ENCODE results near the gene ATP9A.
"Not testable (repeated sequence)": the region's sequence is repeated elsewhere in the genome, so short reads cannot be mapped to it uniquely, and the experiment has no call there.

Gene ATP9A

DNA sequence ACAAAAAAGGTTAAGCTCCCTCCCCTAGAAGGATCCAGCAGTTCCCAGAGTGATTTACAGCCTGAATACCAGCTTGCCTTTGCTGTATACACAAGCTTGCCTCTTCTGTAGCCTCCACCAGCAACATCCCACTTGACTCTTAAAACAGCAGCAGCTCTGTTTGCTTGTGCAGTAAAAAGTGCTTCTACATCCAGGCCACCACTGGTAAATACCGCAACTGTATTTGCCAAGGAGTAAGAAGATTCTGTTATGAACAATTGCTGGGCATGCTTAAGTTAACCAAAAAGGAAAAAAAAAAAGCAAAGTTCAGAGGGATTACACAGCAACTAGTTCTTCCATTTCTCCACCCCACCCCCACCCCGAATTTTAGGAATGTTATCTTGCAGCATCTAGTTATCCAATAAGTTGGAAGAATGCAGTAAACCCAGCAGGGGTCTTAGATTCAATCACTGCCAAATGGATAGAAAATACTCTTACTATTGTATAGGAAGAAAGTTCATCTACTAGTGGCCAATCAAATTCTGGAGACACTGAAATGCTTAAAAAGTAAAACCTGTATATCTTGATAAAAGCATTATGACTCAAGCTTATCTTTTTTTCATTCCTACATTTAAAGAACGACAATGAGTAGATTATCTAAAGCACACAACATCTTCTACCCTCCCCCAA is 29.3 kb upstream of the ATP9A start:
- in situ Hi-C loops (cut with HindIII; ENCODE audit: low sequenced_read_pairs) = no loop called here

DNA sequence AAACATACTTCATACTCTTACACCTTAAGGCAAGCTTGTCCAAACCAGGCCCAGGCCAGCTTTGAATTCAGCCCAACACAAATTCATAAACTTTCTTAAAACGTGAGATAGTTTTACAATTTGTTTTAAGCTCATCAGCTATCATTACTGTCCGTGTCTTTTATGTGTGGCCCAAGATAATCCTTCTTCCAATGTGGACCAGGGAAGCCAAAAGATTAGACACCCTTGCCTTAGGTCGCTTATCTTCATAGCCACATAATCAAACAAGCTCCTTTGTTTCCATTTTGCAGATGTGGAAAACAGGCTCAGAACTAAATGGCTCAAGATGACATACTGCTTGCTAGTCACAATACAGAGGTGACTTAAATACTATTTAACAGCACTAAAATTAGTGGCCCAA is 28.1 kb upstream of the ATP9A start:
- in situ Hi-C loops (cut with HindIII; ENCODE audit: low sequenced_read_pairs) = no loop called here

DNA sequence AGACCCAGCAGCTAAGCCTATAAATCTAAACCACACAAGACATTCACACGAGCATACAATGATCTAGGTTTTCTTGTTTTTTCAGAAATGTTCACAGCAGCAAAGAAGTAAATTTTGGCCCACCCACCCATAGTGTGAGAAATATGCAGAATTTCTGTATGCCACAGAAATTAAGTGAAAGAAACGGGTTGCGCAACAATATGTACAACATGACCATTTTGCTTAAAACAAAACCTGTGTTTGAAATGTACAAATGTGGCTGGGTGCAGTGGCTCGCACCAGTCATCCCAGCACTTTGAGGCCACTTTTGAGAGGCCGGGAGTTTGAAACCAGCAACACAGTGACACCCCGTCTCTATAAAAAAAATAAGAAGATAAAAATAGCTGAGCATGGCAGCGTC is 24.8 kb upstream of the ATP9A start:
- in situ Hi-C loops (cut with HindIII; ENCODE audit: low sequenced_read_pairs) = no loop called here

DNA sequence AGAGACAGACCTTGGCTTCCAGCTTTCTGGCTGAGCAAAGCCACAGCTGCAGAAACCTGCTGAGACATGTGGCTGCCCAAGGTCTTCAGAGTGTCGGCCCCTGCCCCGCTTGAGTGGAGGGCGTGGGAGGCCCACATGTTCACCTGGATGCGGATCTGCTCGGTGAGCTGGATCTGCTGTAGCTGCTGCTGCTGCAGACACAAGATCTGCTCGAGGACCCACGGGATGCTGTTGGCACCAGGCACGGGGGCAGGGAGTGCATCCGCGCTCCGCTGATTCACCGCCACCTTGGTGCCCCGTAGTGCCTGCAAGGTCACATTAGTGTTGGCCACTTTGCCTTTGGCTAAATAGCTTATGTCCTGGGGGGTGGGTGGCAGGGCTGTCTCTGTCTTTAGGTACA is 23.4 kb upstream of the ATP9A start:
- in situ Hi-C loops (cut with HindIII; ENCODE audit: low sequenced_read_pairs) = no loop called here

DNA sequence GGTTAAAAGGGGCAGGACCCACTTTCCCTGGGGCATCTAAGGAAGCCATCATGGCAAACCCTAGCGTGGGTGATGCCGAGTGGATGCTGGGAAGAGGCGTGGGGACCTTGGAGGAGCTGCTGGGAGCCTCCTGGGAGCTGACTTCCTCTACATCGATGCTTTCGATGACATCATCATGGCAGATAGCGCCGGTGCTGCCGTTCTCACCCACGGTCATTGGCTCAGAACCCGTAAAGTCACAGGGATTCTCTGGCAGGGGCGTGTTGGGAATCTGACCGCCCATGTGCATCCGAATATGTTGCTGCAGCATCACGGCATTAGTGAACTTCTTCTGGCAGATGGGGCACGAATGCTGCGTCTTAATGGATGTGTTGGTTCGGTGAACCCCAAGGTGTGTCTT is 22.1 kb upstream of the ATP9A start:
- in situ Hi-C loops (cut with HindIII; ENCODE audit: low sequenced_read_pairs) = no loop called here

DNA sequence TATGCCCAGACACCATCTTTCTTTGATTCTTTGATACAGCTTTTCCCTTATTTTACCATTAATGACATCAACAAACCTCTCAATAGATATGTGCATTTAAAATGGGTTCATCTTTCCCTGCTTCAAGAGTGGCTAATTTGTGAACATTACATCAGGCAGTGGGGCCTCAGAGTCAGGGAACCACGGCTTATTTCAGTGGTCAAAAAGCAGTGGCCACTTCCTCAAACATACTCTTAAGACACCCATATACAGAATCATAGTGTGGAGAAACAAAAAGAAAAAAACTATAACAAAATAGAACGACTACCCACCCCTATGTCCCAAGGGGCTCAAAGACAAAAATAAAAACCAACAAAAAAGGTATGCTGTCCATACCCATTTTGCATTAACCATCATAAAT is 21.2 kb upstream of the ATP9A start:
- in situ Hi-C loops (cut with HindIII; ENCODE audit: low sequenced_read_pairs) = no loop called here

DNA sequence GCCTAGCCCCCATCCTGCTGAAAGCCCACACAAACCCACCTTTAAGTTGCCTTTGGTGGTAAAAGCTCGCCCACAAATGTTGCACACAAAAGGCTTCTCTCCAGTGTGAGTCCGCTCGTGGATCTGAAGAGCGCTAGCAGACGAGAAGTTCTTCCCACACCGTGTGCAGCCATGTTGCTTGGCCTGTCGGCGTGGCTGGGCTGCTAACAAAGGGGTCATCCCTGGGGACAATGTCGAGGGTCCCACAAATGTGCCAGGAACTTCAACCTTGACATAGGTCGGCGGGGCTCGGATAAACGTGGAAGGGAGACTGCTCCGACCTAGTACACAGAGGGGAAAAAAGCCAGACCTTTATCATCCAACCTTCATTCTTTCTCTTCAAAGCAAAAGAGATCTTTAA is 20.6 kb upstream of the ATP9A start:
- in situ Hi-C loops (cut with HindIII; ENCODE audit: low sequenced_read_pairs) = no loop called here

DNA sequence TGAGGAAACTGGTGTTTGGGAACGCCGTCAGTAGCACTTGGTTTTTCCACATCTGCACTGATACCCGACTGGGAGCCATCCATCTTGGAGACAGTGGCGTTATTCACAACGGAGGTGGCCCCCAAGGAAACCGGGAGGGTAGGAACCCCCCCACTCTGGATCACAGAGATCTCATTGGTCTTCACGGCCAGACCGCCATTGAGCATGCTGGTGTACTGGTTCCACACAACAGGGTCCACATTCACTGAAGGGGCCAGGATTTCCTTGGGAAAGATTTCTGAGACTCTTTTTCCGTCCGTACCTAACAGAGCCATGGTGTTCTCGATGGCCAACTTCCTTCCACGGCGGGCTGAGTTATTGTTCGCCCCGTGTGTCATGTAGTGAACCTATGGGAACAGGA is 16.1 kb upstream of the ATP9A start:
- in situ Hi-C loops (cut with HindIII; ENCODE audit: low sequenced_read_pairs) = no loop called here

DNA sequence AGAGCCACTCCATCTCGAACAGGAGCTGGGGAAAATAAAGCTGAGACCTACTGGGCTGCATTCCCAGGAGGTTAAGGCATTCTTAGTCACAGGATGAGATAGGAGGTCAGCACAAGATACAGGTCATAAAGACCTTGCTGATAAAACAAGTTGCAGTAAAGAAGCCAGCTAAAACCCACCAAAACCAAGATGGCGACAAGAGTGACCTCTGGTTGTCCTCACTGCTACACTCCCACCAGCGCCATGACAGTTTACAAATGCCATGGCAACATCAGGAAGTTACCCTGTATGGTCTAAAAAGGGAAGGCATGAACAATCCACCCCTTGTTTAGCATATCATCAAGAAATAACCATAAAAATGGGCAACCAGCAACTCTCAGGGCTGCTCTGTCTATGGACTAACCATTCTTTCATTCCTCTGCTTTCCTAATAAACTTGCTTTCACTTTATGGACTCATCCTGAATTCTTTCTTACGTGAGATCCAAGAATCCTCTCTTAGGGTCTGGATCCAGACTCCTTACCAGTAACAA is 10.1 kb upstream of the ATP9A start:
- in situ Hi-C loops (cut with HindIII; ENCODE audit: low sequenced_read_pairs) = not testable (repeated sequence)

DNA sequence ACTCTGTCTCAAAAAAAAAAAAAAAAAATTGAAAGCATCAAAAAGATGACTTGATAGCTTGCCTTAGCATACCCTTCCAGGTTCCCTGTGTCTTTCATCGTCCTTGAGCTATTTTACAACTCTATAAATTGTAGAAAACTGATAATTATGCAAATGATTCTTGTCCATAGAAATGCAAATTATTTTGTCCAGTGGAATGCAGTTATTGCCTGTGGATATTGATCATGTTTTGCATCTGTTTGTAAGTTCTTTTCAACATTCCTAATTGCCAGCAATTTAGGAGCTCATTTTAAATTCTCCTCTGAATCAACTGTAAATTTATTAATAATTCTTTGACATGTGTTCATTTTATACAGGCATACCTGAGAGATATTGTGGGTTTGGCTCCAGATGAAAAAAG is 7.1 kb upstream of the ATP9A start:
- in situ Hi-C loops (cut with HindIII; ENCODE audit: low sequenced_read_pairs) = no loop called here

DNA sequence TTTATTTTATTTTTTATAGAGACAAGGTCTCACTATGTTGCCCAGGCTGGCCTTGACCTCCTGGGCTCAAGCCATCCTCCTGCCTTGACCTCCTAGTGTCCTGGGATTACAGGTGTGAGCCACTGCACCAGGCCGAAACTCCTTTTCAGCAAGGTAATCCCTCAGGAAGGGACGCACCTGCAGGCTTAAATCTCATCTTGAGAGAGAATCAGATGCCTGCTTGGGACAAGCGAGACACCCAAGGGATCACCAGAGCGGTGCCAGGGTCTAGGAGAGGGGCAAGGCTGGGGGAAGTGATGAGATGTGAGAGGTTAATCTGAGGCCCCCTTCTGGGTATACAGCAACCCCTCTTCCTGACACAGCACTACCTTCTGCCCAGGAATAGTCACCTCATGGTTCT is 4.0 kb upstream of the ATP9A start:
- in situ Hi-C loops (cut with HindIII; ENCODE audit: low sequenced_read_pairs) = no loop called here

DNA sequence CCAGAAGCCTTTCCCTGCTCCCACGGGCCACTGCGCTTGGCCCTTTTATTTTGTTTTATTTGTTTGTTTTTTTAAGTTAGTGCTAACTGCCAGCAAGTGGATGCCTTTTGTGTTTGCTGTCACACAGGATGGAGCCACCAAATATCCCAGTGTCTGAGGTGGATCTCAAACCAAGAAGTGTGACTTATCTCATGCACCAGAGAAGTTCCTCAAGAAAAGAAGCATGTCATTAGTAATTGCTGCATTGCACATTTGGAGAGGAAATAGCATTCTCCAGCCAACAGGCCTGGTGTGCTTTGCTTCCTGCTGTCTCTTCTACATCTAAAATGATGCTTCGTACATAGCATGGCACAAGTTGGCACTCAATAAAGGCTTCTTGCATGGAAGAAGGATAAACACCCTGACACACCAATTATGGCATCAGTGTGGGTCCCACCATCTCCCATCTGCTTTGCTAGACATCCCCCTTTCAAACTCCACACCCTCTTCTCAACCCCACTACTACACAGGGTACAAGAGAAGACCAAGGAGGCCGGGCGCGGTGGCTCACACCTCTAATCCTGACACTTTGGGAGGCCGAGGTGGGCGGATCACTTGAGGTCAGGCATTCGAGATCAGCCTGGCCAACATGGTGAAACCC is 1.9 kb upstream of the ATP9A start:
- in situ Hi-C loops (cut with HindIII; ENCODE audit: low sequenced_read_pairs) = no loop called here

DNA sequence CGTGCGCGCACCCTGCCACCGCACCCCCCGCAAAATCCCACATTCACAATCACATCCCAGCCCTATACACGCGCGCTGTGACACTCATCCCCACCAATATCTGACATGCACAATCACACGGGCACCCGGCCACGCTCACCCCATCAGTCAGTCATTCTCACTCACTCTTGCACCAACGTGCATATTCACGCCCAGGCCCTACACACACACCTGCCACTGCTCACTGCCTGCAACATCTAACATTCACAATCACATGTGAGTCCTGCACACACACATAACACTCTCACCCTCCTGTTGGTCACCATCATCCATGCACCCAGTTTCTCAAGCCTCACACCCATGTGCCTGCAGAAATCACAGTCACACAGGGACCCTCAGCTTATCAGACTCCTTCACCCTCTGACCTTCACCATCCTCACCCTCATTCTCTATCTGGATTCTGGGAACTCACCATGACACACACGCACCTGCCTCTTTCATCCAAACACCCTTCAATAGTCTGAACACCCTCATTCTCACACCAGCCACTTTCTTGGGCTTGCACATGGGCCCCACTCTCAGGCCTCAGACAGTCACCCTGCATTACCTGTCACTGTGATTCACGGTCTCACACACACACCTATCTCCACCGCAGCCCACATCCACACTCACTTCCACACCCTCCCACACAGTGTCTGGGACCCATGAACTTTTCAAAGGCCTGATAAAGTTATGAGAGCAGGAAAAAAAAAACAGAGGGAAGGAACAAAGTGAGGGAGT is 748 bp upstream of the ATP9A start:
- in situ Hi-C loops (cut with HindIII; ENCODE audit: low sequenced_read_pairs) = no loop called here

DNA sequence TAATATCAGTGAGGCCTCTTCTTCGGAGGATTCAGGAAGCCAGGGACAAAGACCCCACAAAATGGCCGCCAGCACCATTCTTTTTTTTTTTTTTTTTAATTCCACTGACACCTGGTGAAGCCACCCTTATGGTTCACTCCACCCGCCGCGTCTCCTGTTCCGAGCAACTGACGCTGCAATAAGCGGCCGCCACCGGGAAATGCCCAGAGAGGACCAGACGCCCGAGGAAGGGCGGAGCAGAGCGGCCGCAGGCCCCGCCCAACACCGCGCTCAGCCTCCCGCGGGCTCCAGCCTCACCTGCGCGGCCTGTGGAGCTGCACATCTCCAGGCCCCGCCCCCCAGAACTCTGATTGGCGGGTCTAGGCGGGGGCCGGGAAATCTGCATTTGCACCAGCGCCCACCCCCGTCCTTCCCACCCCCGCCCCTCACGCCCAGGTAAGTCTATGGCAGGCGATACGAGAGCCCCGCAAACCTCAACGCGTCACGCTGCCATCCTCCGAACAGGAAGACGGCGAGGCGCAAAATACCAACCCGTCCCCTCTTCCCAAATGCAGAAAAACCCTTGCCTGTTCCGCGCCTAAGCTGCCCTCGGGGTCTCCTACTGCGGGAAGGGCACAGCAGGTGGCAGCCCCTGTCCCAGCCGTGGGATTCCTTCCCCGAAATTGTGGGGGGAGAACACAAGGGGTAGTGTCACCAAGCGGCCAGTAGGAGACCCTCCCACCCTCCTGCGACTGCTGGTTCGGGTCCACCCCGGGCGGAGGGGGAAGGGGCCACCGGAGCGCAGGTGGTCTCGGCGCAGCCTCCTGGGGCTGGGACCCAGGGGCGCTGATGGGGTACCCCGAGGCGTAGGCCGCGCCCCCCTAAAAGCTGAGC is 960 bp downstream of the ATP9A start:
- in situ Hi-C loops (cut with HindIII; ENCODE audit: low sequenced_read_pairs) = no loop called here

DNA sequence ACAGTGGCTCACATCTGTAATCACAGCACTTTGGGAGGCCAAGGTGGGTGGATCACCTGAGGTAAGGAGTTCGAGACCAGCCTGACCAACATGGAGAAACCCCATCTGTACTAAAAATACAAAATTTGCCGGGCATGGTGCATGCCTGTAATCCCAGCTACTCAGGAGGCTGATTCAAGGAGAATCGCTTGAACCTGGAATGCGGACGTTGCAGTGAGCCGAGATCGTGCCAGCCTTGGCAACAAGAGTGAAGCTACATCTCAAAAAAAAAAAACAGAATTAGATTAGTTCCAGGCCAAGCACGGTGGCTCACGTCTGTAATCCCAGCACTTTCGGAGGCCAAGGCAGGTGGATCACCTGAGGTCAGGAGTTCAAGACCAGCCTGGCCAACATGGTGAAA is 2.8 kb downstream of the ATP9A start:
- in situ Hi-C loops (cut with HindIII; ENCODE audit: low sequenced_read_pairs) = not testable (repeated sequence)

DNA sequence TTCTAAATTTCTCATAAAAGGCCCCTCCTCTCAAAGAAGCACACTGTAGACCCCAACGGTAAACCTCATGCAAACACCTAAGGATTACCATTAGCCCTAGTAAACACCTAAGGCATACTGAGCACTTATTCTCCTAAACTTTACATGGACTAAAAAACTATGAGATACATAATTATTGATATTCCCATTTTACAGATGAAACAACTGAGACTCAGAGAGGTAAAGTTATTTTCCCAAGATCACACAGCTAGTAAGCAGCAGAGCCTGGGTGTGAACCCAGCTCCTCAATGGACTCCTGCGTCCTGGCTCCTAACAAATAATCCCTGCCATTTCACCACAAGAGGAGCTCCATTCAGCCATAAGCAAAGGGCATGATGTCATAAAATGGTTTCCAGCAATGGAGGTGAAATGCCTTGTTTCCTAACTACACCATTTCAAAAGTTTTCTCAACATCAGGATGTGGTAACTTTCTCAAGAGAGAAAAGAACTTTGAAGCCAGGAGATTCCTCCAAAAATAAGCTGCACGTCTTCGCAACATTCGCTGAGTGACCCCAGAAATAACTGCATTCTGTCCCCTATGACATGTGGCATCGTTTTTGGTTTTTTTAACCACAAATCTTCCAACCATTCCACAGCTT is 4.1 kb downstream of the ATP9A start:
- in situ Hi-C loops (cut with HindIII; ENCODE audit: low sequenced_read_pairs) = no loop called here

DNA sequence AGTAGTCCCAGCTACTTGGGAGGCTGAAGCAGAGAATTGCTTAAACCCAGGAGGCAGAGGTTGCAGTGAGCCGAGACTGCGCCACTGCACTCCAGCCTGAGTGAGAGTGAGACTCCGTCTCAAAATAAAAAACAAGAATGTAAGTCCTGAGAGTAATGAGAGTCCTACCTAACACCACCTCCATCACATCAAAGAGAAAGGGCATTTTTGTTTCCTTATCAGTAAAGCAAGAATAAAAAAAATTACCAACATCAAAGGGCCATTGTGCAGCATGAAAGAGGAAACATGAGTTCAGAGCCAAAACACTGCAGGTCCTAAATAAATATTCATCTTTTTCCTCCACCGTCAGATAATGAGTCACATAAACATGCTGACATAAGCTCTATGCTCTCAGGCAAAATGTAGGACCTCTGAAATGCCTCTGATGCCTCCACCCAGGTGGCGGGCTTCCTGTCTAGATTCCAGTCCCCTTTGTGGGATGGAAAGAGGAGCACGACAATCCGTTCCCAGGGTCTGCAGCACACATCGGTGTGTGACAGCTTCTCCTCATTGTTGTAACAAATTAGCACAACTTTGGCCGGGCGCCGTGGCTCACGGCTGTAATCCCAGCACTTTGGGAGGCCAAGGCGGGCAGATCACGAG is 7.2 kb downstream of the ATP9A start:
- in situ Hi-C loops (cut with HindIII; ENCODE audit: low sequenced_read_pairs) = no loop called here

DNA sequence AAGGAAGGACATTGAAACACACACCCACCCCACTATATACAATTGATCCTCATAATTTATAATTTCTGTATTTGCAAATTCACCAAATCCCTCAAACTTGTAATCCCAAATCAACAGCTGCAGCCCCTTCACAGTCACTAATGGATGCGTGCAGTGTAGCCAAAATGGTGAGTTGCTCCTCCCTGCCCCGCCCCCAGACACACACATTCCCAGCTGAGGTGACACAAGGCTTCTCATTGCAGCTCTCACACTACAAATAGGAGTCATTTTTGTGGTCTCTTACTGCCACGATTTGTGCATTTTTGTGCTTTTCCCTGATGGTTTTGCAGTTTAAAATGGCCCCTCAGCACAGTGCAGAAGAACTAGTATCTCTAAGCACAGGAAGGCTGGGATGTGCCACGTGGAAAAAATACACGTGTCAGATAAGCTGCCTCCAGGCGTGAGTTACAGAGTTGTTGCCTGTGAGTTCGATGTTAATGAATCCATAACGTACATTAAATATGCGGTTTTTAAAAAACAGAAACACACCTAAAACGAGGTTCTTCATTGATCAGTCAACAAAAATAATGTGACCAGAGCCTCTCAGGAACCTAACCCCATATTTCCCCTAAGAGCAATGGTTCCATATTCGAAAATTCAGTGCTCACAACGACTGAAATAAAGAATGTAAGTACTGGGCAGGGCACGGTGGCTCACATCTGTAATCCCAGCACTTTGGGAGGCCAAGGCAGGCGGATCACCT is 8.2 kb downstream of the ATP9A start:
- in situ Hi-C loops (cut with HindIII; ENCODE audit: low sequenced_read_pairs) = no loop called here

DNA sequence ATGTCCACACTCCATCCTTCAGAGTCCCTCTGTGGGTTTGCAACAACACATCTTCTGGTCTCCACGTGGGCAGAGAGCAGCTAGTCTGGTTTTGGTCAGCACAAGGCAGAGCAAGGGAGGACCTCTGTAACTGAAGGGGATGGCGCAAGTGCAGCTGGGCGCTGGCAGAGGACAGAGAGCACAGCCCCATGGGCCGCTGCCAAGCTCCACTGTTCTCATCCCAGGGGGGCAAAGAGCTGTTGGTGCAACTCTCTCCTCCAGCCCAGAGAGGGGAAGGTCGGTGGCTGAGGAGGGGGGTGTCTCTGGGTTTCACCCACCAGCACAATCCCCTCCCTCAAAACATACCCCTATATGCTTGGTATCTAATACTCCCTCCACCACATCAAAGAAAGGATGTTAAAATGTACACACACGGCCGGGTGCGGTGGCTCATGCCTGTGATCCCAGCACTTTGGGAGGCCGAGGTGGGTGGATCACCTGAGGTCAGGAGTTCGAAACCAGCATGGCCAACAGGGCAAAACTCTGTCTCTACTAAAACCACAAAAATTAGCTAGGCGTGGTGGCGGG is 9.1 kb downstream of the ATP9A start:
- in situ Hi-C loops (cut with HindIII; ENCODE audit: low sequenced_read_pairs) = no loop called here

Data from DLD1 (cell line).